ENCODE data around the gene MAML1.

GRCh38 chr5:179799644-179799973 lies 67.0 kb downstream of the MAML1 start:
- TF ChIP-seq POLR2A (IDR thresholded peaks at IDR 0.05) (no peak), CTCF (IDR thresholded peaks at IDR 0.05) (no peak), POLR2AphosphoS5 (IDR thresholded peaks at IDR 0.05) (no peak)
